ENCODE measurements around the gene COL2A1.

The COL2A1 gene

DNA sequence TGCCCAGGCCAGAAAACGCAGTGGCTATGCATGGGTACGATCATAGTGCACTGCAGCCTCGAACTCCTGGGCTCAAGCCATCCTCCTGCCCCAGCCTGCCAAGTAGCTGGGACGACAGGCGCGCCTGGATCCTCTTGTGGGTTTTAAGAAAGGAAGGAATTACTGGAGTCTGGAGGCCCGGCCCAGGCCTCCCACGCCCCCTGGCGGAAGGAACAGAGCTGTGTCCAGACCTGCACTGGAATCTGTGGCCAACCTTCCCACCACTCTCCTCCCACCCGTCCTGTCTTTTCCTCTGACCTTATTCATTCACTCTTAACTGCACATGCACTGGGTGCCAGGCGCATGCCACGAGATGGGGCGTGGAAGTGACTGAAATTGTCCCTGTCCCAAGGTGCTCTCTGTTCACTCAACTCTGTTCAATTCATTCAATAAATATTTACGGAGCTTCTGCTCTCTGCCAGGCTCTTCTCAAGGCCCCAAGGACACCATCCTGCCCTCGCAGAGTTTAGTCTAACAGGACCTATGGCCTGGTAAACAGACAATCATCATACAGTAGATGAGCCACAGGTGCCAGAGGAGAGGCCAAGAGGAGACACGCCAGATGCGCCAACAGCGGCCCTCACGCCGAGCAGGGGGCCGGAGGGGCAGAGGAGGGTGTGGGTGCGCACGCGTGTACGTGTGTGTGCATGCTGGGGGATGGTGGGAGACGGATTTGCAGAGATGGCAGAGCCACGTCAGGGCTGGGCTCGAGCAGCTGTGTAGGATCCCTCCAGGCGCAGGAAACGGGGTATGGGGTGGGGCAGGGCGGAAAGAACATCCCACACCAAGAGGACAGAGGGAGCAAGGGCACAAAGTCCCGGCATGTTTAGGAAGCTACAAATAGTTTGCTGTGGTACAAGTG lies 54.6 kb downstream of the COL2A1 start:
- DNase-seq (ENCODE audit: extremely low read depth in 1 of 2, low read depth in 1 of 2): peak in 1 of 2 donors; percentile 18

DNA sequence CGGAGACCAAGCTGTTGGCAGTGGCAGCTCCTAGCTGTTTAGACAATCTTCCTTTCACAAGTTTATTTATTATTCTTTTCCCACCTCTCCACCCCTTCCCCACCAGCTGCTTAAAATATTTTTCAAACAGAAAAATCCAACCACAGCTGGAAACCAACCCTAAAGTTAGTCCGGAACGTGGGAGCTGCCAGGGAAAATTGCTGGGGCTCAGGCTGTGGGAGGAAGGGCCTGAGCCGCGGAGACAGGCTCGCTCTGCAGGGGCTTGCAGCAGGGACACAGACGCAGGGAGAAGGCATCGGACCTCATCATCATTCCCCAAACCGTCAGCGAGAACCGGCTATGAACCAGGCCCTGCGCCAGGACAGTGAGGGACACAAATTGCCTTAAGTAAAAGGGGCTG lies 56.9 kb downstream of the COL2A1 start:
- DNase-seq (ENCODE audit: extremely low read depth in 1 of 2, low read depth in 1 of 2): no peak

DNA sequence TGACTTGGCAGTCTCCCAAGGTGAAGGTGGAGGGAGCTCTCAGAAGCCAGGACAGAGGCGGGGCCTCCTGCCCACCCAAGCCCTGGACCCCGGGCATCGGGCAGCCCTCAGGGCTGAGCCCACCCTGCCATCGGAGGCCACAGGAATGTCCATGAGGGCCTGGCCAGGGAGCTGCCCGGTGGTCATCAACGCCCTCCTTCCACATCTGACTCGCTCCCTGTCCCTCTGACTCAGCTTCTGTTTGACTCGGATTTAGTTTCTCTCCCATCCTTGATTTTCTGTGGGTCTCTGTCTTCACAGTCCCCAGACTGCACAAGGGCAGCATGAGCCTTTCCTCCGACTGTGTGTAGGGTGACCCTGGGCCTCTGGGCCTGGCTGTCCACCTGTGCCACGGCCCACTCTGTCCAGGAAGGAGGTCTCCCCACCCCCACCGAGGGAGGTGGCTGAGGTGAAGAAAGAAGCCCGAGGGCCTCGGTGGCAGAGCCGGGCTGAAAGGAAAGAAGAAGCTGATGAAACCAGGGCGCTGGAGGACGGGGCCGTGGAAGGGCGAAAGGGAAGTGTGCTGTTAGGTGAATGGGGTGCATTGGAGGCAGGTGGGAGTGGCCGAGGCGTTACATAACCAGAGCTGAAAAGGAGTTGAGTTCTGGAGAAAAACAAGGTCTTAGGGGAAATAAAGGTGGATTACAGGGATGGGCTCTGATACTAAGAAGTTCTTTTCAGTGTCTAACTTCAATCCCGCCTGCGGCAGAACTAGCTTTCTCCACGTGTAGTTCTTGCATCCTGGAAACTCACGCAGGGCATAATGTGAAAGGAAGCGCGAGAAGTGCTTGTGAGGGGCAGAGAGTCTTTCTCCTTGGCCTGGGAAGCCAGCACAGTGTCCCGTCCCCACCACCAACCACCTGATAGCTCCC lies 57.6 kb downstream of the COL2A1 start:
- no peak for DNase-seq (ENCODE audit: extremely low read depth in 1 of 2, low read depth in 1 of 2)

- no peak for DNase-seq (ENCODE audit: extremely low read depth in 1 of 2, low read depth in 1 of 2)
Measured at GRCh38 chr12:47945341-47945728, 58.9 kb downstream of the COL2A1 start.

DNA sequence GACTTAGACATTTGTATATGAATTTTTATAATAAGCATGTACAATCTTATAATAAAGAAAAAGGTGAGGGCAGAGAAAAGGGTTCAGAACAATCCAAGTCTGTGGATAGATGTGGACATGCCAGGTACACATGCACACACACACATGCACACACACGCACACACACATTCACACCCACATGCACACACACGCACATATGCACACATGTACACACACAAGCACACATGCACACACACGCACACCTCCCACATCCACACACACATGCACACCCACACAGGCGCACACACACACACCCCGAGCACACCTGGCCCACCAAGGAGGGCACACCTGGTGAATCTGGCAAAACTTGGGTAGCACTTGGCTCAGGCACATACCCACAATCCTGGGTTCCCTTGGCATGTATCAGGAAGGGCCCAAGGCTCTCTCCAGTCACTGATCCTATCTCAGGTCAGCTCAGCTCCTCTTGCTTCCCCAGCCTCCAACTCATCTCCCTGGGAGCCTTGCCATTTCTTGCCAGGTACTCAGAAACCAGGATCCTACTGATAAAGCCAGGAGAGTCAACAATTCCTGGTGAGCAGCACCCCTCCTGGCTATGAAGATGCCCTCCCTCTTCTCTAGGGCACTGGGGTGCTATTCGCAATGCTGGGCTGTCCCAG lies 59.5 kb downstream of the COL2A1 start:
- no peak for DNase-seq (ENCODE audit: extremely low read depth in 1 of 2, low read depth in 1 of 2)

- no peak for DNase-seq (ENCODE audit: extremely low read depth in 1 of 2, low read depth in 1 of 2)
Measured at GRCh38 chr12:47943623-47944340, 60.5 kb downstream of the COL2A1 start.

GRCh38 chr12:47942614-47943225 lies 61.6 kb downstream of the COL2A1 start:
- DNase-seq (ENCODE audit: extremely low read depth in 1 of 2, low read depth in 1 of 2): no peak

- peak; percentile 12 to 31 for DNase-seq (ENCODE audit: extremely low read depth in 1 of 2, low read depth in 1 of 2)
Measured at GRCh38 chr12:47941871-47942613, 62.2 kb downstream of the COL2A1 start.

- no peak for DNase-seq (ENCODE audit: extremely low read depth in 1 of 2, low read depth in 1 of 2)
Measured at GRCh38 chr12:47941475-47941780, 62.8 kb downstream of the COL2A1 start.

GRCh38 chr12:47940773-47941474 lies 63.4 kb downstream of the COL2A1 start:
- no peak for DNase-seq (ENCODE audit: extremely low read depth in 1 of 2, low read depth in 1 of 2)

DNA sequence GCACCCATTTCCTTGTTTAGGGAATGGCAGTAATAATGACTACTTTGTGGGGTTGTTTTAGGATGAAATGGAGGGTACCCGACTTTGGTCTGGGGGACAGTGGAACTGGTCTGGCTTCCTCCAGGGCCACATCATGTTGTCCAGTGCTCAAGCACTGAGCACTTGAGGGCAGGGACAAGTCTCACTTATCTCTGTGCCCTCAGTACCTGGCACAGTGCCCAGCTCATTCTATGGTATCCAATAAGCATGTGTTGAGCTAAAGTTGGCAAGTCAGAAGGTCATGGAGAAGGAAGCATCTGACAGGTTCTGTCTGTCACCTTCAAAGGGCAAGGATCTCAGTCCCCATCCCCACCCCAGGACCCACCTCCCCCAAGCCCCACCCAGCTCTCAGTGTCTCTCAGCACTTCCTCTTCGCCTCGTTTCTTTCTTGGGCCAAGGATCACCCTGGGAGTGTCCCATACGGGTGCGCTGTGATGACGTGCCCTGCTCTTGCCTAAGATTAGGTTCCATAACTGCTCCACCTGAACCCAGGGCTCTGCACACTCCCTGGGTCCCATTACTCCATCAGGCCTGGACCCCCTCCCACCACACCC lies 65.2 kb downstream of the COL2A1 start:
- no peak for DNase-seq (ENCODE audit: extremely low read depth in 1 of 2, low read depth in 1 of 2)

GRCh38 chr12:47938594-47938993 lies 65.7 kb downstream of the COL2A1 start:
- no peak for DNase-seq (ENCODE audit: extremely low read depth in 1 of 2, low read depth in 1 of 2)

DNA sequence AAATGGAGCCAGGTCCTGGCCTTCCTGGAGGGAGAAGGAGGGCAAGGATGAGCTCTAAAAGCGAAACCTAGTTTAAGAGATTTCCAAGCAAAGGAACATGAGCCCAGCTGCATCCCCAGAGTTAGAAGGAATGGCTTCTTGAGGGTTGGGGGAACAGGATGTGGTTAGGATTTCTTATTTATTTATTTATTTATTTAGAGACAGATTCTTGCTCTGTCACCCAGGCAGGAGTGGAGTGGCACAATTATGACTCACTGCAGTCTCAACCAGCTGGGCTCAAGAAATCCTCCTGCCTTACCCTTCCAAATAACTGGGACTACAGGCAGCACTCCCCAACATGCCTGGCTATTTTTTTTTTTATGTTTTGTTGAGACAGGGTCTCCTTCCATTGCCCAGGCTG lies 66.2 kb downstream of the COL2A1 start:
- no peak for DNase-seq (ENCODE audit: extremely low read depth in 1 of 2, low read depth in 1 of 2)

GRCh38 chr12:47935184-47935583 lies 69.1 kb downstream of the COL2A1 start:
- no peak for DNase-seq (ENCODE audit: extremely low read depth in 1 of 2, low read depth in 1 of 2)

- DNase-seq (ENCODE audit: extremely low read depth in 1 of 2, low read depth in 1 of 2): no peak
Measured at GRCh38 chr12:47931187-47931586, 73.1 kb downstream of the COL2A1 start.

GRCh38 chr12:47930634-47931033 lies 73.6 kb downstream of the COL2A1 start:
- DNase-seq (ENCODE audit: extremely low read depth in 1 of 2, low read depth in 1 of 2): no peak

DNA sequence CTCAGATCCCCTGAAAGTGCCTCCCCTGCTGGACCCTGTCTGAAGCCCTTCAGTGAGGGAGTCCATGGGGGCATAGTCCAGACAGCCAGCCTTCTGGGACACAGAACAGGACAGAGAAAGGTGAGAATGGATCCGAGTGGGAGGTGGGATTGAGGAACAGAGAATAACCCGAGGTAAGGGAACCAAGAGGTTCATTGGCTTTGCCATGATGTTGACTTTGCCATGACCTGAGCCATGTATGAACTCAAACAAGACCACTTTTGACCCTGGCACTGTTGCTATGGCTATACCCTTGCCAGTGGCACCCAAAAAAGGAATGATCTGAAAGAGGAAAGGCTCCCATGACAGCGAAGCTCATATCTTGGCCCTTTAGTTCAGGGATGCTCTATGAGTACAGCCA lies 76.9 kb downstream of the COL2A1 start:
- DNase-seq (ENCODE audit: extremely low read depth in 1 of 2, low read depth in 1 of 2): no peak

Measured in activated CD8-positive, alpha-beta memory T cell treated with anti-CD3 and anti-CD28 coated beads for 1 hour (primary cell).